GM18517 (cell line): ENCODE results near the gene TBC1D2.

Source experiments
- ATAC-seq: cut with Tn5 transposase; IDR thresholded peaks from one replicate; pipeline ENCODE4 v1.9.1; 2021; ENCODE audit warnings: mild to moderate bottlenecking, moderate library complexity; ENCODE audit not compliant: unreplicated experiment

Gene TBC1D2

DNA sequence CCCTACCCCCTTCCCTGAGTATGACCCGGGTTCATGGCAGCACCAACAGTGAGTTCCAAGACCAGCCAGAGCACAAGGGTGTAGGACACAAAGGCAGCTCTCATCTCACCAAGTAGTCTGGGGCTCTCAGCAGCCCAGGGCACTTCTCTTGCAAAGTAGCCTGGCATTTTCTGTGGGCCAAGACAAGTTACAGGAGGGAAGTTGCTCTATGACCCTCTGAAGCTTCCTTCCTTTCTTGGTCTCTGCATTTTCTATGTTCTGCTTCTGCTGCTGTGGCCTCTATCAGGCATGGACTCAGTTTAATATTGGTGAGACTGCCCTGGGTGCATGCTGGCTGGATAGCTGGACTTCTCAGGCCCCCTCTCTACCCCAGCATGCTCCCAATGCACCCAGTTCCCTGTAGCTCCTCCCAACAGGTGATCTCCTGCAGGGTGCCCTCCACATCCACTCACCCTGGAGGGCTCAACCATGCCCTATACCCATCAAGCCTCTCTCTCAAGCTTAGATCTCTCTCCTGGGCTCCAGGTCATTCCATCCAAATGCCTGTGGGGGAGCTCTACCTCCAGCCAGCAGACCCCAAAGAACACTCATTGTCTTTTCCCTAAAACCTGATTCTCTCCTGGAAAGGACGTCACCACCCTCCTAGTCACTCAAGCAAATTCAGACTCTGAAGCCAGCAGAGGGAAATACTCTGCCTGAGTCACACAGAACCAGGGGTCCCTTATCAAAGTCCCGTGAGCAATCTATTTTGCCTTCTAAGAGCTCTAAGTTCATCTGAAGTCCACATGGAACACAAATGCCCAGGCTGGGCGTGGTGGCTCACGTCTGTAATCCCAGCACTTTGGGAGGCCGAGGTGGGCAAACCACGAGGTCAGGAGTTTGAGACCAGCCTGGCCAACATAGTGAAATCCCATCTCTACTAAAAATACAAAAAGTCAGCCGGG is 13.8 kb downstream of the TBC1D2 start:
- no peak for ATAC-seq

DNA sequence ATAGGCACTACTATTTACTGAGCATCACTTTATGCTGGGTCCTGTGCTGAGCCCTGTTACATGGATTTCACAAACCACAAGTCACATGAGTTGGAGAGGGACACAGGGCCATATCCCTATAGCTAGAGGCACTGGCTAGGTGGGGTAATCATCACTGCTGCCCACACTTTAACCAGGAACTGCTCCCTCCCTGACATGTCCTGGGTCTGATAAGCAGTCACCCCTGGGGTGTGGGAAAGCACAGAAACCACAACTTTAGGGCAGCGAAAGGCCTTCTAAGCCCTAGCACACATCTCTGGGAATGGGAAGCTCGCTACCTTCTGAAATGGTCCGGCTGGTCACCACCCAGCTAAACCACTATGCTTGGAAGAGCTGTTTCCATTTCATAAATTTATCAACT is 15.0 kb downstream of the TBC1D2 start:
- ATAC-seq, result no peak

DNA sequence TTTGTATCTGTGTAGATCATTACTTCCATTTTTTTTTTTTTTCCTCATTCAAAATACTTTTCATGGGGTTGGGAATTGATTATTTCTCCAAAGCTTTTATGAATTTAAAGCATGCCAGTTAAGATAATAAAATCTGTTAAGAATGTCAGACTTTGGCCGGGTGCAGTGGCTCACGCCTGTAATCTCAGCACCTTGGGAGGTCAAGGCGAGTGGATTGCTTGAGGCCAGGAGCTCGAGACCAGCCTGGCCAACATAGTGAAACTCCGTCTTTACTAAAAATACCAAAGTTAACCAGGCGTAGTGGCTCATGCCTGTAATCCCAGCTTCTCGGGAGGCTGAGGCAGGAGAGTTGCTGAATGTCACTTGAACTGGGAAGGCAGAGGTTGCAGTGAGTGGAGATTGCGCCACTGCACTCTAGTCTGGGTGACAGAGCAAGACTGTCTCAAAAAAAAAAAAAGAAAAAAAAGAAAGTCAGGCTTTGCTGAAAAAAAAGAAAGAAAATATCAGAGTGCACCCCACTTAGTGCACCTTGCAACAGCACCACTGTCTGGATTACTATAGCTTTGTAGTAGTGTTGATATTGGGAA is 18.5 kb downstream of the TBC1D2 start:
- no peak for ATAC-seq

DNA sequence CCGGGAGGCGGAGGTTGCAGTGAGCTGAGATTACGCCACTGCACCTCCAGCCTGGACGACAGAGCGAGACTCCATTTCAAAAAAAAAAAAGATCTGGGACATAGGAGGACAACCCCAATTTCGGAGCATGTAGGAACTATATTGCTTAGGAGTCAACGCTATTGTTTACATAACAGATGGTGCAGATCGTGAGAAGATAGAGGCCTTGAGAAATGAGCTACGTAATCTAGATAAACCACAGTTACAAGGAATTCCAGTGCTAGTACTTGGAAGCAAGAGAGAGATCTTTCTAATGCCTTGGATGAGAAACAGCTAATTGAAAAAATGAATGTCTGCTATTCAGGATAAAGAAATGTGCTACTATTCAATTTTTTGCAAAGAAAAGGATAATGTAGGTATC is 20.3 kb downstream of the TBC1D2 start:
- ATAC-seq, result no peak

DNA sequence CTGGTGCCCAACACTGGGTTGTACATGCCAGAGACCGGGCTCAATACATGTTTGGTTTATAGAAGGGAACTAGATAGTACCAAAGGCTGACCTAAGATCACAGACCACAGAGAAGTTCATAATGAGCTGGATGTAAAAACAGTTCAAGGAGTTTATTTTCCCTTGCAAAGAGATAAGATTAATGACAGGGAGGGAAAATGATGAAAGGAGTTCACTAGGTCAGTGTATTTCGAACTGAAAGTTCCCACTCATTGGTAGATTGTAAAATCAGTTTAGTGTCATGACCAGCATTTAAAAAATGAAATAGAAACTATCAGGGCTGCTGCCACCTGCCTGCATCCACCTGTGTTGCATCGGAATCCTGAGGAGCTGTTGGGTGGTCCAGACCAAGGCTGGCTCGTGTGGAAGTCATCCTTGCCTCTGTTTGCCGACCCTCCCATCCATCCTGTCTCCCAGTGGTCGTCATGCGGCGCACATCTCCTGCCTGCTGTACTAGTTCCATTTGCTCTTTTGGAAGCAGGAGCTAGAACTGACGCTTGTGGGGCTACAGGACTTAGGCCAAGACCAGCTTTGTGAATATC is 21.1 kb downstream of the TBC1D2 start:
- ATAC-seq, result no peak

DNA sequence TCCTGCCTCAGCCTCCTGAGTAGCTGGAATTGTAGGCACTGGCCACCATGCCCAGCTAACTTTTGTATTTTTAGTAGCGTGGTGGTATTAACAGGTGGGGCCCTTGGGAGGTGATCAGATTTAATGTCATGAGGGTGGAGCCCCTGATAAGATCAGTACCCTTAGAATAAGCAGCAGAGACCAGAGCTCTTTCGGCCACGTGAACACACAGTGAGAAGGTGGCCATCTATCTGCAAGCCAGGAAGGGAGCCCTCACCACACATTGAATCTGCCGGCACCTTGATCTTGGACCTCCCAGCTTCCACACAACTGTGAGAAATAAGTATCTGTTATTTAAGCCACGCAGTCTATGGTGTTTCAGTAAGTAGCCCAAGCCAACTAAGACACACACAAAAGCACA is 22.5 kb downstream of the TBC1D2 start:
- ATAC-seq, result no peak

DNA sequence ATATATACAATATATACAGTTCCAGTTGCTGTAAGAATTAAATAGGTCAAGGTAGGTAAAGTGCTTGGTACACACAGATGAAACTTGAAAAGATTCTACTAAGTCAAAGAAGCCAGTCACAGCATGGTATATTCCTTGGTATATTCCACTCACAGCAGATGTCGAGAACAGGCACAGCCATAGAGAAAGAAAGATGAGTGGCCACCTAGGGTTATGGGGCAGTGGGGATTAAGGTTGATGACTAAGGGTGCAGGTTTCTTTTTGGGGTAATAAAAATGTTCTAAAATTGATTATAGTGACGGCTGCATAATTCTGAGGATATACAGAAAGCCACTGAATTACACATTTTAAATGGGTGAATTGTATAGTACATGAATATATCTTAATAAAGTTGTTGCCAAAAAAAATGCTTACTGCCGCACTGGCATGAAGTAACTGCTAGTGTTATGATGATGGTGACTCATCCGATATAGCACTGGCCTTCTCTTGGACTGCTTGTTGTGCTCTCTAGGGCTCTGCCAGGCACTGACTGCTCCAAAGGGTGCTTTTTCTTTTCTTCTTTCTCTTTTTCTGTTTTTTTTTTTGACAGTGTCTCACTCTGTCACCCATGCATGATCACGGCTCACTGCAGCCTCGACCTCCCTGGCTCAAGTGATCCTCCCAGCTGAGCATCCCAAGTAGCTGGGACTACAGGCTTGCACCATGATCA is 23.5 kb downstream of the TBC1D2 start:
- no peak for ATAC-seq

DNA sequence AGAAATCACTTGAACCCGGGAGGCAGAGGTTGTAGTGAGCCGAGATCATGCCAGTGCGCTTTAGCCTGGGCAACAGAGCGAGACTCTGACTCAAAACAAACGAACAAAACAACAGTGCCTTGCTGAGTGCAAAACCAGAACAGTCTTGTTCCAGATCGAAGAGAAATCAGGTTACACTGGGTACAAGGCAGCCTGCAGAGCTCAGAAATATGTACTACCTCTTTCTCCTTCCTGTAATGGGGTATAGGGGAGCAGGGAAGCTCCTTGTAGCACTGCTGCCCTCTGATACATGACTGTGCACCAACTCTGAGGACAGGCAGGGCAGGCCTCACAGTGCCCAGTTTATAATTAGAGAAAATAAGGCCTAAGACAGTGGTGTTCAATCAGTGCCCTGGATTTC is 24.7 kb downstream of the TBC1D2 start:
- no peak for ATAC-seq

DNA sequence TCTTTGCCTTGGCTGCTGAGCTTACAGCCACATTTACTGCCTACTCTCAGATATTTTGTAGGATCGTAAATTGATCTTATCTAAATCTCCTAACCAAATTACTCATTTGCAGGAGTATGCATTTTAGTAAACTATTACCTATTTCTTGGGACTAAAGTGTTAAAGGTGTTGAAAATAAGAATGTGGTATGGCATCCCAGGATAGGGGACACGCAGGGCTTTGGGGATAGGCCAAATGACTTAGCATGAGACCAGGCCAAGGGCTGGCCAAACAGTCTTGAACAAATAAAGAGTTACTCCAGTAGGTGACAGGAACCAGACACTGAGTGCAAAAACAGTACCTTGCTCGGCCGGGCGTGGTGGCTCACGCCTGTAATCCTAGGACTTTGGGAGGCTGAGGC is 25.1 kb downstream of the TBC1D2 start:
- no peak for ATAC-seq

DNA sequence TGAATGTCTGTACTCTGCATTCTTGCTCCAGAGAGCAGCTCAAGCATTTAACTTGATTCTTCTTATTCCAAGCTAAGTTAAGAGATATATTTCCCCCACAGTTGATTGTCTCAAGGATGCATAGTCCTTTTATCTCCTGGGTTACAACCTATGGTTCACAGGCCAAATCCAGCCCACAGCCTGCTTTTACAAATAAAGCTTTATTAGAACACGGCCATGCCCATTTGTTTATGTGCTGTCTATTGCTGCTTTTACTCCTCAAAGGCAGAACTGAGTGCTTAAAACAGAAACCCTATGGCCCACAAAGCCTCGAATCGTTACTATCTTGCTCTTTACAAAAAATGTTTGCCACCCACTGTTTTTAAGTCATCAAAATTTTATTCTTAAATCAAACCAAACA is 25.8 kb downstream of the TBC1D2 start:
- no peak for ATAC-seq

DNA sequence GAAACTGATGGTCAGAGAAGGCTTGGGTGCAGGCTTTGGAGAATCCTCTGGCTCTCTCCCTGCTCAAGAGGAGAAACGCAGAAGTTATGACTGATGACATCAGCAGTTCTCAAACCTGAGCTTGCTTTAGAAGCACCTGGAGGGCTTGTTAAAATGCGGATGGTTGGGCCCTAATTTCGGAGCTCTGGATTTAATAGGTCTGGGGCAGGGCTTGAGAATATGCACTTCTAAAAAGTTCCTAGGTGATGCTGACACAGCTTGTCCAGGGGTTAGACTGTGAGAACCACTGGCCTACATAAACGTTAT is 26.4 kb downstream of the TBC1D2 start:
- ATAC-seq, result no peak

DNA sequence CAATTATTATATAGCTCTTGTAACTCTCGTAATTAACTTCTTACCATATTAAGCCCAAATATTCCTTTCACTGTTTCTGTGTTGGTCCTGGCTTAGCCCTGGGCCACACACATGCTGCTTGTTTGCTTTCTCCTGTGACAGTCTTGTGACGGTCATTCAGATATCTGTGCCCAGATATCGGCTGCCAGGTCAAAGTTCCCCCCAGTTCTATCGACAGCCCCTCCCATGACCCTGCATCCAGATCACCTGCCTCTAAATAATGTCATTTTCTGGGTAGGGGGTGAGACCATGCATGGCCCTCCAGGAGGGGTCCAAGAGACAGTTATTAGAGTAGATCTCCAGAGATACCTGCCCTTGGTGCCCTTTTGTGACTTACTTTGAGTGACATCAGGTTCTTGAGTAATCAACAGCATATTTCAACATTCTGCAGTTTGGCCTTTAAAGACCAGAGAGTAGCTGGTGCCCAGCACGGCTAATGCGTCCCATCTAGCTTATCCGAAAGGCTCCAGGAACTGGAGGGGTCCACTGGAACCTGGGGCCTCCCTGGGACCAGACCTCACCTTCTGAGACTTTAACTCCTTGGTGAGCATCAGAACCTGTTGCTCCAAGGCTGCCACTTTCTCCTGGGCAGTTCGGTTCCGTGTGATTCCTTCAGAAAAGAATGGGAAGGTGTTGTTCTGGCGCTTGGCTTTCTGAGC is 26.9 kb downstream of the TBC1D2 start:
- ATAC-seq, result no peak

DNA sequence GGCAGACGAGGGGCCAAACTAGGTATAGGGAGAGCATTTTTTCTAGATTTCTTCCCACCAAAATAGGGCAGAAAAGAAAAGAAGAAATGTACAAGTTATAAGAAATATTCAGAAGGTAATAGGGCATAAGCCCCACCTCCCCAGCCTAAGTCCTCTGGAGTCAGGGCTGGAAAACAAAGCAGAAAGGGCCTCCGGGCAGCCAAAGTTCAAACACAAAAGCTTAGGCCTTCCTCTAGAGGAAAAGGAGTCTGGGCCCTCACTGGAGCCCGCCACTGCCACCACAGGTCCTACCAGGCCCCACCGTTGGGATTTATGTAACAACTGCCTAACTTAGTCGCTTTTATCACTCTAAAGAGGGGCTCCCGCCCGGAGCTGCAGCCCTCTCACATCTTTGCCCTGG is 27.6 kb downstream of the TBC1D2 start:
- ATAC-seq, result no peak

DNA sequence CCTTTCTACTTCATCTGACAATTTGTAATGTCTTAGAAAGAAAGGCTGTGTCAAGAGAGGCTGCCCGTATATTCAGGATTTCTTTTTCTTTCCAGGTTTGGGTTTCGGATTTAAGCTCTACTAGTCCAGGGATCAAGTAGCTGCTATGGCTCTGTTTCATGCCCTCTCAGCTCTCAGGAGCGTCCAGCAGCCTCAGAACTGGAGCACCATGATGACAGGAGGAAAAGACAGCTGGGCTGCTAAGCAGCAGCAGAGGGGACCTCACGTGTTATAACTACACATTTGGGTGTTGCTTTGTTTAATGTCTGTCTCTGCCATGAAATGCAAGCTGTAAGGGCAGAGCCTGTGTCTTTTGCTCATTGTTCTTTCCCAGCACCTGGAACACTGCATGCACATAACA is 28.5 kb downstream of the TBC1D2 start:
- no peak for ATAC-seq

DNA sequence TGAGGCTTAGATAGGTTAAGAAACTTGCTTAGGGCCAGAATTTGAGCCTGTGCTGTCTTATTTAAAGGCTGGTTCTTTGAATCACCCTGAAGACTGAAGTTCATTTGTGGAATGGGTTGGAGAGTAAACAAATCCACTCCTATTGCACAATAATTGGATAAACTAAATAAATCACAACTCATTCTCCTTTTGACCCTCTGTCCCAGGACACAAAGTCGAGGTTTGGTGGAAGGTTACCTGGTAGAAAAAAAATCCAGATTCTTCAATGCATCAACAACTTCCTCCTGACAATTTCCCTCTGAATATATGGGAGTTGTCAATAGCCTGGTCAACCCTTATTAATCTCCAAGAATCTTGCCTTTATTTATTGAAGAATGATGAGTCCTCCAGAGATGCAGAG is 28.9 kb downstream of the TBC1D2 start:
- ATAC-seq, result no peak

DNA sequence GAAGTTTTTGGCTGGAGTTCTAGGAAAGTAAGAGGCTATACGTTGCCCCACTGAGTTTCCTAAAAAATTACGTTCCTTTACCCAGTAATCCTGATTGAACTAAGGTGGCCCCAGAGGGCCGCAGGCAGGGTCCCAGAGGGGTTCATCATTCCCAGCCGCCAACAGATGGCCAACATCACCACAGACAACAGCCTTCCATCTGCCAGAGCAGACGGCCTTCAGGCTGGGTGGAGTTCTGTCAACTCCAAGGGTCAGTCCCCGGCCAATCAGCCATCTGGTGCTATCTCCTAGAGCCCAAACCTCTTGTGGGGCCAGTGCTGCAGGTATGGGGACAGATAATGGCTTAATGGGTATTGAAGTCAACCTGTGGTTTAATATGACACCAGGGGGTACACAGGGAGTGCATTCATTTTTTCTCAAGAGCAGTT is 30.4 kb downstream of the TBC1D2 start:
- no peak for ATAC-seq

DNA sequence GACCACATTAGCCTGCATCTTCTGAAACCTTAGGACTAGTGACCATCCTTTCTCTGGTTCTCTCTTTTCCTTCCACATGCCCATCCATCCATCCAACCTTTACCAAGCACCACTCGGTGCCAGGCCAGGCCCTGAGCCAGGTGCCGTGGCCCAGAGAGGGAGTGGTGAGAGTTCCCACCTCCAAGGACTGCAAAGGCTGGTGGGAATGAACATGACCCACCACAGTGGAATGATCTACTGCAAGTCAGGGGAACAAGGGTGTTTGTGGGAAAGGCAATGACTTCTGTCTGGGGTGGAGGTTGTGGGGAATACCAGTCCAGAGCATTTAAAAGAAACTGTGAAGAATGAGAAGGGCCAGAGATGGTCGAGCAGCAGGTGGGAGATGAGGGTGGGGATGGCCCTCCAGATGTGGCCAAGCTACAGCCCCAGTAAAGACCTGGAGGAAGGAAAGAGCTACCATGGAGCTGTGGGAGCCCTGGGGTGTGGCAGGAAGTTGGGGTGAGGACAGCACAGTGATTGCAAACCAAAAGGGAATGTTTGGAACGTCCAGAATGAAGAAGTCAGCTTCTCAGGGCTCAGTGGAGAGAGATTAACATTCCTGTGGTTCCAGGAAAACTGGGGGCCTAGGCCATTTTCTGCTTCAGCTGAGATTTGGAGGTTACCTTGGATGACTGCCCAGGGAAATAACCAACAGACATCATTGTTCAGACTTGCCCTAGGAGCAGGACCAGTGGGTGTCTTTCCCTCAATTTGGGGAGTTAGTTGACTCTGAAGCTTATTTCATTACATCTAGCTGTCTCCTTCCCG is 32.4 kb downstream of the TBC1D2 start:
- ATAC-seq, result no peak

DNA sequence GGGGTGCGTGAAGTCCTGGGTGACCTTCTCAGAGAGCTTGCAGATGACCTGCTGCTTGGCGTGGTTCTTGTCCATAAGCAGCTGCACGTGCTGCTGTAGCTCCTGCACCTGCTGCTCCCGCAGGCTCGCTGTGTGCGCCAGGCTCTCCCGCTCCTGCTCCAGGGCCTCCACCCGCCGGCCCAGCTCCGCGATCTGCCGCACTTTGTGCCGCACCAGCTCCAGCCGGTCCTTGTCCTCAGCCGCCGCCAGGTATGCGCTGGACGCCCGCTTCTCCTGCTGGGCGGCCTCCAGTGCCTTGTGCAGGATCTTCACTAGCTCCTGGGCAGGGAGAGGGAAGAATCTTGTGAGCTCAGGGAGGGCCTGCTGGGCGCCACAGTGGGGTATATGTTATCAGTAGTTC is 34.5 kb downstream of the TBC1D2 start:
- no peak for ATAC-seq

DNA sequence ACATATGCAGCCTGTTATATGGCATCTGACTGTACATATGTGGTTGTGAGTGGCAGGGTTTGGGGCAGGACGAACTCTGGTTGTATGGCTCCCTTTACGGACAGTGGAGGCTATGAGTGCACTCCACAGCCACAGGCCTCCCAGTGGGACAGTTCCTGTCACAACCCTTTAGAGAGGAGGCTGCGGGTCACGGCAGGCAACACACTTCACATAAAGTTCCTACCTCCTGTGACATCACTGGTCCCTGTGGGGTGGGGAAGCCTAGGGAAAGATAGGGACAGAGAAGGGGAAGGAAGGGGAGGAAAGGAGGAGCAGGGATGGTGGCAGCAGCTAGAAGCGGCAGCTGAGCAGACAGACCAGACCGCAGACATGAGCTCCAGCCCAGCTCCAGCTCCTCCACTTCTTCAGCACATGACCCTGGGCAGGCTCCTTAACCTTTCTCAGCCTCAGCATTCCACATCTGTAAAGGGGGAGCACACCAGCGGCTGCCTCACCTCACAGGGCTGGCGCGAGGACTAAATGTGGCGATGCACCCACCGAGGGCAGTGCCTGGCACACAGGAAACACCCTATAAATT is 35.6 kb downstream of the TBC1D2 start:
- no peak for ATAC-seq

DNA sequence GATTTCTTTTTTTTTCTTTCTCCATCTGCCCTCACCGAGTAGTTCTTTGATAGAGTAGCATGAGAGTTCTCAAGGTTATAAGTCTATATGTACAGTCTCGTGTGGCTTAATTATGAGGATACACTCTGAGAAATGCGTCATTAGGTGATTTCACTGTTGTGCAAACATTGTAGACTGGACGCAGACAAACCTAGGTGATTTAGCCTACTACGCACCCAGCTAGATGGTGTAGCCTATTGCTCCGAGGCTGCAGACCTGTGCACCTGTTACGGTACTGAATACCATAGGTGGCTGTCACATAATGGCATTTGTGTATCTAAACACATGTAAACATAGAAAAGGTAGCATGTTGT is 36.1 kb downstream of the TBC1D2 start:
- no peak for ATAC-seq
